ES-I3 (cell line): Measurements from ENCODE around the gene KPNB1.
A peak's percentile ranks its signal among the peaks of the same experiment; 100 is the strongest.

Experiments used
- H3K36me3 ChIP-seq: 2 replicates; pipeline ENCODE4 v1.6.1; 2013; ENCODE audit warnings: mild to moderate bottlenecking, low read length, control low read depth, moderate library complexity; ENCODE audit not compliant: insufficient read depth
- H3K4me1 ChIP-seq: 2 replicates; pipeline ENCODE4 v1.6.1; 2013; ENCODE audit warnings: mild to moderate bottlenecking, control low read depth, low read length; ENCODE audit not compliant: insufficient read depth
- H3K9ac ChIP-seq: 2 replicates; pipeline ENCODE4 v1.6.1; 2013; ENCODE audit warnings: low read depth, mild to moderate bottlenecking, low read length, moderate library complexity
- H3K9me3 ChIP-seq: 2 replicates; pipeline ENCODE4 v1.6.1; 2013; ENCODE audit warnings: mild to moderate bottlenecking, low read length, moderate library complexity; ENCODE audit not compliant: control insufficient read depth, insufficient read depth

The KPNB1 gene

GRCh38 chr17:47649153-47649971, at the start of gene KPNB1:
KPNB1 (plus strand) TSS chr17:47649919; CDS start chr17:47650245, 326 bp downstream.
- peaks cover 28% of the 10 kb centered on the region for H3K36me3 ChIP-seq
- H3K9me3 ChIP-seq, result no peaks in the 10 kb centered on the region
- peaks cover 10% of the 10 kb centered on the region for H3K4me1 ChIP-seq
- peak within 1 kb of the TSS; percentile 80 for H3K9ac ChIP-seq

GRCh38 chr17:47603830-47604597, 45.7 kb upstream of the KPNB1 start:
- Histone ChIP-seq H3K9ac (no peak overlapping the region), H3K36me3 (peaks cover 40% of the 10 kb centered on the region), H3K4me1 (no peaks in the 10 kb centered on the region)

GRCh38 chr17:47604598-47604927, 45.2 kb upstream of the KPNB1 start:
- Histone ChIP-seq H3K36me3 (peaks cover 37% of the 10 kb centered on the region), H3K9ac (no peak overlapping the region), H3K9me3 (no peaks in the 10 kb centered on the region), H3K4me1 (no peaks in the 10 kb centered on the region)

More at GRCh38 chr17:47603830-47604597, 45.7 kb upstream of the KPNB1 start:
- H3K9me3 ChIP-seq, result no peaks in the 10 kb centered on the region

GRCh38 chr17:47605011-47605410, 44.7 kb upstream of the KPNB1 start:
- peaks cover 34% of the 10 kb centered on the region for H3K36me3 ChIP-seq
- H3K9ac ChIP-seq, result no peak overlapping the region
- H3K9me3 ChIP-seq, result no peaks in the 10 kb centered on the region
- H3K4me1 ChIP-seq, result no peaks in the 10 kb centered on the region

GRCh38 chr17:47607481-47607880, 42.2 kb upstream of the KPNB1 start:
- Histone ChIP-seq H3K36me3 (peaks cover 24% of the 10 kb centered on the region), H3K4me1 (no peaks in the 10 kb centered on the region), H3K9me3 (no peaks in the 10 kb centered on the region), H3K9ac (no peak overlapping the region)

GRCh38 chr17:47611372-47612350, 38.1 kb upstream of the KPNB1 start:
- Histone ChIP-seq H3K9me3 (no peaks in the 10 kb centered on the region), H3K4me1 (no peaks in the 10 kb centered on the region), H3K36me3 (peaks cover 21% of the 10 kb centered on the region), H3K9ac (no peak overlapping the region)

GRCh38 chr17:47615766-47616424, 33.8 kb upstream of the KPNB1 start:
- Histone ChIP-seq H3K4me1 (peaks cover 6% of the 10 kb centered on the region), H3K36me3 (peaks cover 30% of the 10 kb centered on the region), H3K9ac (no peak overlapping the region), H3K9me3 (no peaks in the 10 kb centered on the region)

- Histone ChIP-seq H3K36me3 (peaks cover 22% of the 10 kb centered on the region), H3K9me3 (no peaks in the 10 kb centered on the region), H3K9ac (no peak overlapping the region), H3K4me1 (peaks cover 28% of the 10 kb centered on the region)
Observed at GRCh38 chr17:47618410-47618809, 31.3 kb upstream of the KPNB1 start.

GRCh38 chr17:47620503-47621245, 29.0 kb upstream of the KPNB1 start:
- peaks cover 32% of the 10 kb centered on the region for H3K4me1 ChIP-seq
- H3K9ac ChIP-seq, result no peak overlapping the region
- H3K36me3 ChIP-seq, result peaks cover 24% of the 10 kb centered on the region
- H3K9me3 ChIP-seq, result no peaks in the 10 kb centered on the region

- Histone ChIP-seq H3K4me1 (peaks cover 32% of the 10 kb centered on the region), H3K9ac (no peak overlapping the region), H3K36me3 (peaks cover 24% of the 10 kb centered on the region), H3K9me3 (no peaks in the 10 kb centered on the region)
Observed at GRCh38 chr17:47621293-47622179, 28.2 kb upstream of the KPNB1 start.

- H3K9me3 ChIP-seq, result no peaks in the 10 kb centered on the region
- H3K9ac ChIP-seq, result no peak overlapping the region
- peaks cover 24% of the 10 kb centered on the region for H3K36me3 ChIP-seq
- peaks cover 32% of the 10 kb centered on the region for H3K4me1 ChIP-seq
Observed at GRCh38 chr17:47622180-47622549, 27.6 kb upstream of the KPNB1 start.

- Histone ChIP-seq H3K4me1 (peaks cover 32% of the 10 kb centered on the region), H3K9ac (no peak overlapping the region), H3K9me3 (no peaks in the 10 kb centered on the region), H3K36me3 (peaks cover 11% of the 10 kb centered on the region; the same call in 1 of the 2 replicates)
Observed at GRCh38 chr17:47624727-47625068, 25.0 kb upstream of the KPNB1 start.
